IMR-90 (cell line): ENCODE results near the gene UBE2M. TPM values are rescaled to one million over a fixed set of nuclear protein-coding genes. Genes with fewer than 3 reads are reported as not detected.

Experiments used
- ATAC-seq: fragments of 200-7000 bp; cut with Tn5 transposase; 2 replicates; pipeline ENCODE4 v1.9.1; 2020; ENCODE audit warnings: low read depth, mild to moderate bottlenecking, moderate library complexity
- BruUV-seq: library from RNA; stranded (reverse); fragments of 400-500 nt; replicated peaks from 2 replicates; lab custom pipeline; 2021; lab: Mats Ljungman, UMichigan
- CTCF ChIA-PET: fragments of 300-600 bp; formaldehyde crosslinking; extraction: SDS; loops from one replicate; lab custom pipeline; 2021; ENCODE audit warnings: antibody characterized with exemption; lab: Yijun Ruan, JAX
- POLR2A ChIA-PET: fragments of 300-600 bp; sonication (Branson Sonifier 250); formaldehyde crosslinking; loops from one replicate; lab custom pipeline; 2022; ENCODE audit warnings: antibody characterized with exemption; ENCODE audit not compliant: unreplicated experiment; lab: Charles Lee
- DNase-seq: peaks from one replicate; pipeline ENCODE4 v3.0.0; 2013
- H2AFZ ChIP-seq: replicated peaks from 2 replicates; pipeline ENCODE3; 2013; ENCODE audit warnings: low read length, mild to moderate bottlenecking; ENCODE audit not compliant: poor library complexity
- H2AK5ac ChIP-seq: 2 replicates; pipeline ENCODE4 v1.6.1; 2013; ENCODE audit warnings: low read depth, low read length, inconsistent platforms
- H2AK9ac ChIP-seq: replicated peaks from 2 replicates; pipeline ENCODE3; 2013; ENCODE audit warnings: mild to moderate bottlenecking, low read depth, low read length, moderate library complexity; ENCODE audit not compliant: poor library complexity
- H2BK120ac ChIP-seq: 2 replicates; pipeline ENCODE4 v1.6.1; 2013; ENCODE audit warnings: low read depth, low read length, inconsistent platforms
- H2BK15ac ChIP-seq: 3 replicates; pipeline ENCODE4 v1.6.1; 2013; ENCODE audit warnings: low read depth, low read length, inconsistent platforms
- H2BK20ac ChIP-seq: 2 replicates; pipeline ENCODE4 v1.6.1; 2013; ENCODE audit warnings: low read depth, mild to moderate bottlenecking, inconsistent platforms, low read length, moderate library complexity
- H2BK5ac ChIP-seq: 2 replicates; pipeline ENCODE4 v1.6.1; 2013; ENCODE audit warnings: mild to moderate bottlenecking, low read depth, low read length, inconsistent platforms; ENCODE audit not compliant: poor library complexity, severe bottlenecking
- H3K14ac ChIP-seq: replicated peaks from 2 replicates; pipeline ENCODE4 v1.6.1; 2013; ENCODE audit warnings: low read depth, low read length, inconsistent platforms
- H3K18ac ChIP-seq: 2 replicates; pipeline ENCODE4 v1.6.1; 2013; ENCODE audit warnings: low read depth, low read length, control low read depth
- H3K23ac ChIP-seq: 2 replicates; pipeline ENCODE4 v1.6.1; 2013; ENCODE audit warnings: low read depth, low read length, inconsistent platforms
- H3K27ac ChIP-seq: 2 replicates; pipeline ENCODE4 v1.5.1; 2013; ENCODE audit warnings: mild to moderate bottlenecking, control low read depth, low read length; ENCODE audit not compliant: insufficient read depth
- H3K27me3 ChIP-seq: 2 replicates; pipeline ENCODE4 v1.6.1; 2013; ENCODE audit warnings: low read length; ENCODE audit not compliant: control insufficient read depth, insufficient read depth
- H3K36me3 ChIP-seq: 2 replicates; pipeline ENCODE4 v1.6.1; 2013; ENCODE audit warnings: low read length, mixed read lengths; ENCODE audit not compliant: control insufficient read depth, insufficient read depth
- H3K4ac ChIP-seq: 2 replicates; pipeline ENCODE4 v1.6.1; 2013; ENCODE audit warnings: low read depth, low read length, inconsistent platforms
- H3K4me1 ChIP-seq: 2 replicates; pipeline ENCODE4 v1.6.1; 2013; ENCODE audit warnings: low read length, mixed read lengths; ENCODE audit not compliant: control insufficient read depth, insufficient read depth
- H3K4me2 ChIP-seq: 2 replicates; pipeline ENCODE4 v1.6.1; 2013; ENCODE audit warnings: low read depth, mild to moderate bottlenecking, control low read depth, low read length, moderate library complexity
- H3K4me3 ChIP-seq: 2 replicates; pipeline ENCODE4 v1.5.1; 2013; ENCODE audit warnings: low read depth, mild to moderate bottlenecking, control low read depth, low read length, moderate library complexity; ENCODE audit not compliant: insufficient read depth
- H3K56ac ChIP-seq: 2 replicates; pipeline ENCODE4 v1.6.1; 2013; ENCODE audit warnings: low read length, inconsistent platforms; ENCODE audit not compliant: insufficient read depth; ENCODE audit errors: extremely low read depth
- H3K79me1 ChIP-seq, 2 experiments: 2 replicates each; pipeline ENCODE4 v1.6.1; 2013; ENCODE audit warnings: low read length in 2 of 2, inconsistent platforms in 1 of 2, low read depth in 1 of 2
- H3K9ac ChIP-seq: 2 replicates; pipeline ENCODE4 v1.6.1; 2013; ENCODE audit warnings: low read depth, low read length, control low read depth
- H3K9me1 ChIP-seq: 2 replicates; pipeline ENCODE4 v1.6.1; 2013; ENCODE audit warnings: low read length, inconsistent platforms; ENCODE audit not compliant: insufficient read depth
- H3K9me3 ChIP-seq: 2 replicates; pipeline ENCODE4 v1.6.1; 2013; ENCODE audit warnings: low read length; ENCODE audit not compliant: control insufficient read depth, insufficient read depth
- H4K20me1 ChIP-seq: 2 replicates; pipeline ENCODE4 v1.6.1; 2013; ENCODE audit warnings: low read length, inconsistent platforms; ENCODE audit not compliant: insufficient read depth
- H4K5ac ChIP-seq: 2 replicates; pipeline ENCODE4 v1.6.1; 2013; ENCODE audit warnings: mild to moderate bottlenecking, low read depth, low read length, control low read depth
- H4K8ac ChIP-seq, 2 experiments: 2 replicates each; pipeline ENCODE4 v1.6.1; 2013; ENCODE audit warnings: low read depth in 2 of 2, low read length in 2 of 2, control low read depth in 1 of 2, inconsistent platforms in 1 of 2
- H4K91ac ChIP-seq: 2 replicates; pipeline ENCODE4 v1.6.1; 2013; ENCODE audit warnings: low read depth, low read length, inconsistent platforms; ENCODE audit not compliant: insufficient read depth
- BHLHE40 ChIP-seq: fragments of 150-350 bp; IDR thresholded peaks from 2 replicates; pipeline ENCODE4 v1.6.1; 2016; ENCODE audit warnings: mild to moderate bottlenecking, low read depth, low read length
- CEBPB ChIP-seq: IDR thresholded peaks from 2 replicates; pipeline ENCODE4 v1.6.1; 2012; ENCODE audit warnings: low read depth, low read length, improper control_type of control experiment
- CHD1 ChIP-seq: IDR thresholded peaks from 2 replicates; pipeline ENCODE4 v1.6.1; 2012; ENCODE audit warnings: low read depth, low read length, improper control_type of control experiment
- MAZ ChIP-seq: IDR thresholded peaks from 2 replicates; pipeline ENCODE4 v1.6.1; 2012; ENCODE audit warnings: low read depth, mild to moderate bottlenecking, low read length, improper control_type of control experiment, moderate library complexity, borderline replicate concordance
- MXI1 ChIP-seq: IDR thresholded peaks from 2 replicates; pipeline ENCODE4 v1.6.1; 2012; ENCODE audit warnings: low read depth, mild to moderate bottlenecking, low read length, moderate library complexity, borderline replicate concordance
- NFE2L2 ChIP-seq: fragments of 150-350 bp; IDR thresholded peaks from 2 replicates; pipeline ENCODE4 v1.6.1; 2016; ENCODE audit warnings: low read depth, mild to moderate bottlenecking, low read length
- POLR2A ChIP-seq: IDR thresholded peaks from 2 replicates; pipeline ENCODE4 v1.6.1; 2012; ENCODE audit warnings: mild to moderate bottlenecking, low read depth, low read length
- RCOR1 ChIP-seq: IDR thresholded peaks from 2 replicates; pipeline ENCODE4 v1.6.1; 2012; ENCODE audit warnings: mild to moderate bottlenecking, low read length, improper control_type of control experiment; ENCODE audit not compliant: insufficient replicate concordance
- RFX5 ChIP-seq: IDR thresholded peaks from 2 replicates; pipeline ENCODE4 v1.8.0; 2012; ENCODE audit warnings: low read depth, mild to moderate bottlenecking, low read length, moderate library complexity
- SMC3 ChIP-seq: fragments of 150-350 bp; IDR thresholded peaks from 2 replicates; pipeline ENCODE4 v1.6.1; 2016; ENCODE audit warnings: low read depth, mild to moderate bottlenecking, antibody characterized with exemption, low read length, moderate library complexity
- WGBS, 2 experiments: methylation state at CpG; one replicate each; pipeline versions ENCODE4 v1.1.5 to v1.1.7; 2013; ENCODE audit warnings: missing lambda C conversion rate in 2 of 2; ENCODE audit not compliant: insufficient read length in 1 of 2; ENCODE audit errors: extremely low coverage in 2 of 2; 5-methylcytosine and 5-hydroxymethylcytosine counted together
- dilution Hi-C: fragments of 300-500 bp; cut with HindIII; formaldehyde crosslinking; loops from one replicate; pipeline ENCODE4 v1.14.3; 2018; ENCODE audit warnings: low sequenced_read_pairs; ENCODE audit not compliant: unreplicated experiment
- in situ Hi-C: fragments of 300-500 bp; cut with MboI; formaldehyde crosslinking; loops from 3 replicates; pipeline ENCODE4 v1.14.3; 2019; ENCODE audit warnings: low sequenced_read_pairs, inconsistent platforms, mixed read lengths
- intact Hi-C: fragments of 100-400 bp; cut with micrococcal nuclease; formaldehyde crosslinking; loops from 2 replicates; pipeline ENCODE4 v1.10.0; 2022
- polyA plus RNA-seq, 3 experiments: library from polyadenylated mRNA; depleted of rRNA; stranded (reverse); fragments of >200 nt; gene quantifications; 2 replicates each; pipeline ENCODE4 v1.2.3, GENCODE V29; 2012; ENCODE audit warnings: low replicate concordance in 1 of 3
- total RNA-seq: library from RNA; depleted of rRNA; stranded (reverse); fragments of >200 nt; gene quantifications from 2 replicates; pipeline ENCODE4 v1.2.3, GENCODE V29; 2012
- TF ChIP-seq, protein P1 (sequence below): fragments of 150-350 bp; IDR thresholded peaks from 2 replicates; pipeline ENCODE4 v1.6.1; 2017; ENCODE audit warnings: mild to moderate bottlenecking, antibody characterized with exemption, low read length, low read depth
- TF ChIP-seq, protein P2 (sequence below): fragments of 150-350 bp; IDR thresholded peaks from 2 replicates; pipeline ENCODE4 v1.6.1; 2016; ENCODE audit warnings: low read depth, mild to moderate bottlenecking, low read length, moderate library complexity, borderline replicate concordance

Gene UBE2M
- total and polyA plus RNA-seq, 2 of the 4 experiments (the other 2 are of a cell fraction): 55.9 to 66.6 TPM

DNA sequence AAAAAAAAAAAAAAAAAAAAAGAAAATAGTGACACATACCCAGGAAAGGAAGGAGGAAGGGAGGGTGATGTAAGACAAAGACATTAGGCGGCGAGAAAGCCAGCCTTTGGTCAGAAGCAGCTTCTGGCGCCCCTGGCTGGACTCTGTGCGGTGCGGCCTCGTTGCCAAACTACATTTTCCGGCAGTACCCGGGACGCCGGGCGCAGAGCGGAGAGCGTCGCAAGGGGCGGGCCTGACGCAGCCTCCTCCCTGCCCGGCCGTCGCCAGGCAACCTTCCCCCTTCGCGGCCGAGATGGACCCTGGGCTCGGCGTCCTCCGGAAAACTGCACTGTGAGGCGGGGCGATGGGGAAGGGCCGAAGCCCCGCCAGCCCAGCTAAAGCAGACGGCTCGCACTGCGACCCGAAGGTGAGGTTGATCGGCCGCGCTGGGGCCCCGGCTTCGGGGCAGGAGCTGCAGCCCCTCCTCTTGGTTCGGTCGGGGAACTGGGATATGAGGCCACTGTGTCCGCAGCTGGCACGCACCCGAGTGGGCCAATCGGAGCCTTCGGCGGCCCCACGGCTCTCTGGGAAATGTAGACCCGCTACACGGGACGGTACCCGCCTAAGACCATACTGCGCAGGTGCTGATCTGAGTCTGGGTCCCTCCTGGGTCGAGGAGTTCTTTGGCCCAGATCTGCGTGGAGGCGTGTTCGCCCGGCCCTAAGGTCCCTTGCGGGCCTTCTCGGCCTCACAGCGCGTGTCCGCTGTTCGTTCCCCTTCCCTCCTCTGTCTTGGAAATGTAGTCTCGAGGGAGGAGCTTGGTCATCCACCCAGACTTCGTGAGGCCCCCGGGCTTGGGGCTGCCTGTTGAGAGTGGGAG is 17.0 kb upstream of the UBE2M start:
- Histone ChIP-seq H2AK5ac (peak overlapping the region; percentile 95), H4K8ac (peak overlapping the region; percentile 83 to 87), H4K91ac (peak overlapping the region; percentile 79), H3K4ac (peak overlapping the region; percentile 86), H2BK120ac (peak overlapping the region; percentile 81), H3K56ac (peak overlapping the region; percentile 80), H3K4me1 (peaks cover 2% of the 10 kb centered on the region; the same call in 1 of the 2 replicates), H2AK9ac (peak overlapping the region; percentile 96), H3K27ac (peak overlapping the region; percentile 74), H3K18ac (peak overlapping the region; percentile 81), H4K20me1 (peaks cover 4% of the 10 kb centered on the region), H2AFZ (peak overlapping the region; percentile 98), H2BK20ac (no peak overlapping the region), H2BK5ac (peak overlapping the region; percentile 83), H3K9me1 (peaks cover 17% of the 10 kb centered on the region), H3K4me2 (peak overlapping the region; percentile 95), H3K9ac (peak overlapping the region; percentile 71), H3K36me3 (peaks cover 3% of the 10 kb centered on the region; the same call in 1 of the 2 replicates), H3K9me3 (no peaks in the 10 kb centered on the region), H3K14ac (peak overlapping the region; percentile 95), H3K23ac (peak overlapping the region; percentile 83), H3K79me1 (peaks cover 4 to 66% of the 10 kb centered on the region in 2 experiments; a peak in 3 of 4 replicates), H3K27me3 (no peaks in the 10 kb centered on the region), H4K5ac (peak overlapping the region; percentile 82), H3K4me3 (peak overlapping the region; percentile 56), H2BK15ac (peak overlapping the region; percentile 17; the same call in 1 of the 3 replicates)
- in situ Hi-C loops: no loop called here
- dilution Hi-C loops: no loop called here
- WGBS, 2 experiments: 2% methylated on average over 27 of the region's 66 CpGs; no CpG with 5 or more reads in 1 of the 2 experiments
- DNase-seq (peak; percentile 85), ATAC-seq (peak; percentile 69)
- no TSS peak for BruUV-seq
- CTCF ChIA-PET: no interaction called here
- POLR2A ChIA-PET: interaction anchor here (0.6 kb wide), 1 partner anchor 228 kb away, joined by 10 read pairs; no protein-coding TSS in a partner anchor
- intact Hi-C loops: no loop called here
- TF ChIP-seq BHLHE40 (peak; percentile 8; the same call in 1 of the 2 replicates), RCOR1 (no peak), RFX5 (no peak), MXI1 (peak; percentile 50; the same call in 1 of the 2 replicates), MAZ (peak; percentile 62; the same call in 1 of the 2 replicates), CHD1 (no peak), POLR2A (peak; percentile 87), CEBPB (peak; percentile 59), NFE2L2 (no peak), SMC3 (no peak)
- TF ChIP-seq, protein P1, sequence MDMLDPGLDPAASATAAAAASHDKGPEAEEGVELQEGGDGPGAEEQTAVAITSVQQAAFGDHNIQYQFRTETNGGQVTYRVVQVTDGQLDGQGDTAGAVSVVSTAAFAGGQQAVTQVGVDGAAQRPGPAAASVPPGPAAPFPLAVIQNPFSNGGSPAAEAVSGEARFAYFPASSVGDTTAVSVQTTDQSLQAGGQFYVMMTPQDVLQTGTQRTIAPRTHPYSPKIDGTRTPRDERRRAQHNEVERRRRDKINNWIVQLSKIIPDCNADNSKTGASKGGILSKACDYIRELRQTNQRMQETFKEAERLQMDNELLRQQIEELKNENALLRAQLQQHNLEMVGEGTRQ: peak; percentile 2; the same call in 1 of the 2 replicates
- TF ChIP-seq, protein P2, sequence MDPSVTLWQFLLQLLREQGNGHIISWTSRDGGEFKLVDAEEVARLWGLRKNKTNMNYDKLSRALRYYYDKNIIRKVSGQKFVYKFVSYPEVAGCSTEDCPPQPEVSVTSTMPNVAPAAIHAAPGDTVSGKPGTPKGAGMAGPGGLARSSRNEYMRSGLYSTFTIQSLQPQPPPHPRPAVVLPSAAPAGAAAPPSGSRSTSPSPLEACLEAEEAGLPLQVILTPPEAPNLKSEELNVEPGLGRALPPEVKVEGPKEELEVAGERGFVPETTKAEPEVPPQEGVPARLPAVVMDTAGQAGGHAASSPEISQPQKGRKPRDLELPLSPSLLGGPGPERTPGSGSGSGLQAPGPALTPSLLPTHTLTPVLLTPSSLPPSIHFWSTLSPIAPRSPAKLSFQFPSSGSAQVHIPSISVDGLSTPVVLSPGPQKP: no peak
